ENCODE data around the gene PAK6.

DNA sequence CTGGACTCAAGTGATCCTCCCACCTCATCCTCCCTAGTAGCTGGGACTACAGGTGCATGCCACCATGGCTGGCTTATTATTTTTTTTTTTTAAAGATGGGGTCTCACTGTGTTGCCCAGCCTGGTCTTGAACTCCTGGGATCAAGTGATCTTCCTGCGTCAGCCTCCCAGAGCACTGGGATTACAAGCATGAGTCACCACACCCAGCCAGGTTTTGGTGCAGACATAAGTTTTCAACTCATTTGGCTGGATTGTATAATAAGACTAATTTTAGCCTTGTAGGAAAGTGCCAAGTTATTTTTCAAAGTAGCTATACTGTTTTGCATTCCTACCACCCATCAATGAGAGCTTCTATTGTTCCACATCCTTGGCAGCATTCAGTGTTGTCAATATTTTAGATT, 45.9 kb upstream of the PAK6 start:
- TF ChIP-seq, protein P1, sequence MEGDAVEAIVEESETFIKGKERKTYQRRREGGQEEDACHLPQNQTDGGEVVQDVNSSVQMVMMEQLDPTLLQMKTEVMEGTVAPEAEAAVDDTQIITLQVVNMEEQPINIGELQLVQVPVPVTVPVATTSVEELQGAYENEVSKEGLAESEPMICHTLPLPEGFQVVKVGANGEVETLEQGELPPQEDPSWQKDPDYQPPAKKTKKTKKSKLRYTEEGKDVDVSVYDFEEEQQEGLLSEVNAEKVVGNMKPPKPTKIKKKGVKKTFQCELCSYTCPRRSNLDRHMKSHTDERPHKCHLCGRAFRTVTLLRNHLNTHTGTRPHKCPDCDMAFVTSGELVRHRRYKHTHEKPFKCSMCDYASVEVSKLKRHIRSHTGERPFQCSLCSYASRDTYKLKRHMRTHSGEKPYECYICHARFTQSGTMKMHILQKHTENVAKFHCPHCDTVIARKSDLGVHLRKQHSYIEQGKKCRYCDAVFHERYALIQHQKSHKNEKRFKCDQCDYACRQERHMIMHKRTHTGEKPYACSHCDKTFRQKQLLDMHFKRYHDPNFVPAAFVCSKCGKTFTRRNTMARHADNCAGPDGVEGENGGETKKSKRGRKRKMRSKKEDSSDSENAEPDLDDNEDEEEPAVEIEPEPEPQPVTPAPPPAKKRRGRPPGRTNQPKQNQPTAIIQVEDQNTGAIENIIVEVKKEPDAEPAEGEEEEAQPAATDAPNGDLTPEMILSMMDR (IDR thresholded peaks at IDR 0.05) = no peak
- TF ChIP-seq EP300 (IDR thresholded peaks at IDR 0.05) (no peak), POLR2A (IDR thresholded peaks at IDR 0.05; ENCODE audit: low read depth) (no peak), POLR2AphosphoS5 (IDR thresholded peaks at IDR 0.05) (no peak)
